ENCODE data around the gene GLYR1. TPM values are rescaled to one million over a fixed set of nuclear protein-coding genes. Genes with fewer than 3 reads are reported as not detected.
A peak's percentile ranks its signal among the peaks of the same experiment; 100 is the strongest.

Gene GLYR1
- total and polyA plus RNA-seq, 10 of the 15 experiments (the other 5 are each of a cell fraction or from before 2014, with no cell fraction given) = 7.3 to 90.2 (median 57.2) TPM

GRCh38 chr16:4839942-4840341, 7.1 kb downstream of the GLYR1 start:
- no peak overlapping the region for H3K4me2 ChIP-seq (ENCODE audit: control insufficient read depth, insufficient read depth)
- BruUV-seq (replicated peaks) = no TSS peak
- DNase-seq (ENCODE audit: low read depth, low spot score) (no peak), FAIRE-seq (no peak), ATAC-seq (peak; percentile 46; the same call in 2 of the 3 replicates)
- POLR2A ChIA-PET = no interaction called here
- H3K4me1 ChIP-seq (ENCODE audit: control insufficient read depth, insufficient read depth, low read length) = no peaks in the 10 kb centered on the region
- 88% methylated on average over 5 of the region's 5 CpGs for WGBS (ENCODE audit: insufficient coverage, insufficient replicate concordance, low lambda C conversion rate, missing lambda C conversion rate)
- SMC1A ChIA-PET (ENCODE audit: uncharacterized antibody, unreplicated experiment) = no interaction called here
- peaks cover 9 to 38% of the 10 kb centered on the region in 2 experiments for H3K36me3 ChIP-seq (ENCODE audit: control insufficient read depth in 2 of 2, insufficient read depth in 2 of 2, low read length in 1 of 2)
- no peak overlapping the region for H2AFZ ChIP-seq (ENCODE audit: control insufficient read depth, low read depth, low read length)
- H3K79me2 ChIP-seq (ENCODE audit: control insufficient read depth, insufficient read depth, low read length) = no peaks in the 10 kb centered on the region; the same call in 1 of the 2 replicates
- RAD21 ChIA-PET (ENCODE audit: unreplicated experiment) = no interaction called here
- H3K27me3 ChIP-seq (replicated peaks in 1 of 2; ENCODE audit: control insufficient read depth in 2 of 2, insufficient read depth in 2 of 2, low read length in 1 of 2) = no peaks in the 10 kb centered on the region
- no peaks in the 10 kb centered on the region for H3K9me3 ChIP-seq (replicated peaks; ENCODE audit: control insufficient read depth, insufficient read depth, low read length)
- CTCF ChIA-PET = no interaction called here
- intact Hi-C loops (cut with micrococcal nuclease; ENCODE audit: unreplicated experiment) (loop anchor here (10.0 kb wide), 1 partner anchor 255 kb away; the partner anchor contains the start of gene EEF2KMT), in situ Hi-C loops (cut with MboI) (loop anchor here (10.0 kb wide), 1 partner anchor 245 kb away; no protein-coding TSS in a partner anchor)
- H4K20me1 ChIP-seq (ENCODE audit: control insufficient read depth, insufficient read depth) = no peaks in the 10 kb centered on the region
- no peak overlapping the region for H3K9ac ChIP-seq (ENCODE audit: control insufficient read depth, insufficient read depth, low read length)
- TF ChIP-seq PBX3 (IDR thresholded peaks at IDR 0.05; ENCODE audit: insufficient replicate concordance, low read depth, low read length) = no peak
- TF ChIP-seq KAT2A (conservative IDR thresholded peaks at IDR 0.05; ENCODE audit: control insufficient read depth, low read depth, low read length) = no peak
- TF ChIP-seq RUNX3 (IDR thresholded peaks at IDR 0.05; ENCODE audit: low read length) = no peak
- no peak overlapping the region for H3K27ac ChIP-seq (ENCODE audit: control insufficient read depth, insufficient read depth)
- H3K4me3 ChIP-seq = no peak overlapping the region

GRCh38 chr16:4837733-4838501, 9.2 kb downstream of the GLYR1 start:
- H4K20me1 ChIP-seq (ENCODE audit: control insufficient read depth, insufficient read depth) = no peaks in the 10 kb centered on the region
- no peak overlapping the region for H3K27ac ChIP-seq (ENCODE audit: control insufficient read depth, insufficient read depth)
- SMC1A ChIA-PET (ENCODE audit: uncharacterized antibody, unreplicated experiment) = no interaction called here
- H3K36me3 ChIP-seq (ENCODE audit: control insufficient read depth in 2 of 2, insufficient read depth in 2 of 2, low read length in 1 of 2) = peaks cover 7 to 28% of the 10 kb centered on the region in 2 experiments
- no peaks in the 10 kb centered on the region for H3K9me3 ChIP-seq (replicated peaks; ENCODE audit: control insufficient read depth, insufficient read depth, low read length)
- H3K9ac ChIP-seq (ENCODE audit: control insufficient read depth, insufficient read depth, low read length) = no peak overlapping the region
- no TSS peak for BruUV-seq (replicated peaks)
- H3K79me2 ChIP-seq (ENCODE audit: control insufficient read depth, insufficient read depth, low read length) = no peaks in the 10 kb centered on the region
- no peaks in the 10 kb centered on the region for H3K27me3 ChIP-seq (replicated peaks in 1 of 2; ENCODE audit: control insufficient read depth in 2 of 2, insufficient read depth in 2 of 2, low read length in 1 of 2)
- in situ Hi-C loops (cut with MboI) = no loop called here
- H3K4me2 ChIP-seq (ENCODE audit: control insufficient read depth, insufficient read depth) = no peak overlapping the region
- H3K4me3 ChIP-seq = no peak overlapping the region
- CTCF ChIA-PET = interaction anchor here (0.5 kb wide), 1 partner anchor 163 kb away, joined by 3 read pairs; no protein-coding TSS in a partner anchor
- intact Hi-C loops (cut with micrococcal nuclease; ENCODE audit: unreplicated experiment) = no loop called here
- RAD21 ChIA-PET (ENCODE audit: unreplicated experiment) = no interaction called here
- POLR2A ChIA-PET = no interaction called here
- no peak for FAIRE-seq
- no peak overlapping the region for H2AFZ ChIP-seq (ENCODE audit: control insufficient read depth, low read depth, low read length)
- DNase-seq (ENCODE audit: low read depth, low spot score) = no peak
- WGBS (ENCODE audit: insufficient coverage, insufficient replicate concordance, low lambda C conversion rate, missing lambda C conversion rate) = 73% methylated on average over 13 of the region's 13 CpGs
- TF ChIP-seq BRCA1 (IDR thresholded peaks at IDR 0.05; ENCODE audit: low read depth, low read length) = no peak
- TF ChIP-seq RUNX3 (IDR thresholded peaks at IDR 0.05; ENCODE audit: low read length) = peak; percentile 73
- TF ChIP-seq POLR2AphosphoS5 (IDR thresholded peaks at IDR 0.05; ENCODE audit: low read length) = peak; percentile 33; the same call in 1 of the 2 replicates
- TF ChIP-seq CTCF (IDR thresholded peaks at IDR 0.05 in 2 of 3, conservative IDR thresholded peaks at IDR 0.05 in 1 of 3; ENCODE audit: control insufficient read depth in 2 of 3, extremely low read depth in 1 of 3, insufficient read depth in 1 of 3, low read depth in 3 of 3, low read length in 3 of 3) = no peak
- TF ChIP-seq WRNIP1 (IDR thresholded peaks at IDR 0.05; ENCODE audit: borderline replicate concordance, low read depth, low read length) = no peak
- H3K4me1 ChIP-seq (ENCODE audit: control insufficient read depth, insufficient read depth, low read length) = peaks cover 10% of the 10 kb centered on the region
- peak; percentile 79 for ATAC-seq
